ENCODE measurements around the gene RPL31. TPM values are rescaled to one million over a fixed set of nuclear protein-coding genes. Genes with fewer than 3 reads are reported as not detected.

Gene RPL31
- total RNA-seq, 4 donors from 2014 or later, result 258 to 1,056 (median 762) TPM

- Histone ChIP-seq H3K27me3 (no peaks in the 10 kb centered on the region), H3K9me3 (no peaks in the 10 kb centered on the region), H3K4me1 (no peaks in the 10 kb centered on the region), H3K27ac (no peak overlapping the region), H3K4me3 (no peak overlapping the region), H3K36me3 (peaks cover 0 to 4% (median 2%) of the 10 kb centered on the region in 4 donors)
- TF ChIP-seq EP300 (IDR thresholded peaks at IDR 0.05; ENCODE audit: low read depth), result no peak
- TF ChIP-seq POLR2A (IDR thresholded peaks at IDR 0.05), result no peak
- TF ChIP-seq POLR2AphosphoS5 (IDR thresholded peaks at IDR 0.05), result no peak
- no peak for TF ChIP-seq CTCF (IDR thresholded peaks at IDR 0.05)
- WGBS, 2 donors (ENCODE audit: low coverage in 1 of 2), result 90 to 95% methylated on average over 2 to 5 of the region's 5 CpGs
- in situ Hi-C loops (cut with MboI; ENCODE audit: low pct_ligation_motif_present in 1 of 4, low pct_unique_long_range_greater_than_20kb in 1 of 4, low sequenced_read_pairs in 3 of 4), result loop anchor here in 2 of 4 donors (10.0 to 25.0 kb wide), 2 partner anchors 379 to 387 kb away; no protein-coding TSS in a partner anchor
- intact Hi-C loops (cut with DNase I; ENCODE audit: low total_unique reads), result no loop called here
- DNase-seq, result no peak
Measured at GRCh38 chr2:100991404-100991773, 10.7 kb upstream of the RPL31 start.

- Histone ChIP-seq H3K36me3 (peaks cover 0 to 4% (median 2%) of the 10 kb centered on the region in 4 donors), H3K27me3 (no peaks in the 10 kb centered on the region), H3K9me3 (no peaks in the 10 kb centered on the region), H3K27ac (no peak overlapping the region), H3K4me3 (no peak overlapping the region), H3K4me1 (no peaks in the 10 kb centered on the region)
- intact Hi-C loops (cut with DNase I; ENCODE audit: low total_unique reads), result no loop called here
- no peak for TF ChIP-seq POLR2AphosphoS5 (IDR thresholded peaks at IDR 0.05)
- no peak for TF ChIP-seq POLR2A (IDR thresholded peaks at IDR 0.05)
- TF ChIP-seq CTCF (IDR thresholded peaks at IDR 0.05), result no peak
- TF ChIP-seq EP300 (IDR thresholded peaks at IDR 0.05; ENCODE audit: low read depth), result no peak
- in situ Hi-C loops (cut with MboI; ENCODE audit: low pct_ligation_motif_present in 1 of 4, low pct_unique_long_range_greater_than_20kb in 1 of 4, low sequenced_read_pairs in 3 of 4), result loop anchor here in 2 of 4 donors (10.0 to 25.0 kb wide), 2 partner anchors 380 to 387 kb away; no protein-coding TSS in a partner anchor
- WGBS, 2 donors (ENCODE audit: low coverage in 1 of 2), result 77 to 90% methylated on average over 3 to 6 of the region's 6 CpGs
- no peak for DNase-seq
Measured at GRCh38 chr2:100992262-100992661, 9.8 kb upstream of the RPL31 start.

GRCh38 chr2:100993294-100993693 is 8.8 kb upstream of the RPL31 start:
- Histone ChIP-seq H3K36me3 (peaks cover 0 to 4% (median 2%) of the 10 kb centered on the region in 4 donors), H3K9me3 (no peaks in the 10 kb centered on the region), H3K27me3 (no peaks in the 10 kb centered on the region), H3K27ac (no peak overlapping the region), H3K4me3 (no peak overlapping the region), H3K4me1 (no peaks in the 10 kb centered on the region)
- in situ Hi-C loops (cut with MboI; ENCODE audit: low pct_ligation_motif_present in 1 of 4, low pct_unique_long_range_greater_than_20kb in 1 of 4, low sequenced_read_pairs in 3 of 4) (loop anchor here in 2 of 4 donors (10.0 to 25.0 kb wide), 2 partner anchors 381 to 388 kb away; no protein-coding TSS in a partner anchor), intact Hi-C loops (cut with DNase I; ENCODE audit: low total_unique reads) (no loop called here)
- WGBS, 2 donors (ENCODE audit: low coverage in 1 of 2), result 85 to 93% methylated on average over 12 to 17 of the region's 17 CpGs
- TF ChIP-seq EP300 (IDR thresholded peaks at IDR 0.05; ENCODE audit: low read depth) (no peak), POLR2AphosphoS5 (IDR thresholded peaks at IDR 0.05) (no peak), POLR2A (IDR thresholded peaks at IDR 0.05) (no peak), CTCF (IDR thresholded peaks at IDR 0.05) (no peak)
- no peak for DNase-seq

- Histone ChIP-seq H3K27me3 (no peaks in the 10 kb centered on the region), H3K36me3 (peaks cover 0 to 4% (median 2%) of the 10 kb centered on the region in 4 donors), H3K4me3 (no peak overlapping the region), H3K27ac (no peak overlapping the region), H3K4me1 (no peaks in the 10 kb centered on the region), H3K9me3 (no peaks in the 10 kb centered on the region)
- intact Hi-C loops (cut with DNase I; ENCODE audit: low total_unique reads), result no loop called here
- no peak for TF ChIP-seq CTCF (IDR thresholded peaks at IDR 0.05)
- no peak for TF ChIP-seq EP300 (IDR thresholded peaks at IDR 0.05; ENCODE audit: low read depth)
- TF ChIP-seq POLR2AphosphoS5 (IDR thresholded peaks at IDR 0.05), result no peak
- no peak for TF ChIP-seq POLR2A (IDR thresholded peaks at IDR 0.05)
- in situ Hi-C loops (cut with MboI; ENCODE audit: low pct_ligation_motif_present in 1 of 4, low pct_unique_long_range_greater_than_20kb in 1 of 4, low sequenced_read_pairs in 3 of 4), result loop anchor here in 2 of 4 donors (10.0 to 25.0 kb wide), 2 partner anchors 383 to 391 kb away; no protein-coding TSS in a partner anchor
- 93 to 100% methylated on average over 3 to 28 of the region's 28 CpGs for WGBS, 2 donors (ENCODE audit: low coverage in 1 of 2)
- no peak for DNase-seq
Measured at GRCh38 chr2:100995309-100996075, 6.6 kb upstream of the RPL31 start.

All from transverse colon (tissue), 4 donors.